Stimulated activated CD4-positive, alpha-beta T cell treated with anti-CD3 and anti-CD28 coated beads, Interleukin-1b, Interleukin-23, amount 100 ng/mL, for 1 hour (primary cell): Measurements from ENCODE around the gene MACROH2A1.

ENCODE experiments used
- DNase-seq, 2 donors: peaks; one replicate each; pipeline ENCODE4 v3.0.0-alpha.2; 2020; ENCODE audit warnings: low read depth in 2 of 2

Gene MACROH2A1

GRCh38 chr5:135330798-135331096 lies 68.3 kb downstream of the MACROH2A1 start:
- no peak for DNase-seq

GRCh38 chr5:135329913-135330797 lies 68.9 kb downstream of the MACROH2A1 start:
- no peak for DNase-seq

DNA sequence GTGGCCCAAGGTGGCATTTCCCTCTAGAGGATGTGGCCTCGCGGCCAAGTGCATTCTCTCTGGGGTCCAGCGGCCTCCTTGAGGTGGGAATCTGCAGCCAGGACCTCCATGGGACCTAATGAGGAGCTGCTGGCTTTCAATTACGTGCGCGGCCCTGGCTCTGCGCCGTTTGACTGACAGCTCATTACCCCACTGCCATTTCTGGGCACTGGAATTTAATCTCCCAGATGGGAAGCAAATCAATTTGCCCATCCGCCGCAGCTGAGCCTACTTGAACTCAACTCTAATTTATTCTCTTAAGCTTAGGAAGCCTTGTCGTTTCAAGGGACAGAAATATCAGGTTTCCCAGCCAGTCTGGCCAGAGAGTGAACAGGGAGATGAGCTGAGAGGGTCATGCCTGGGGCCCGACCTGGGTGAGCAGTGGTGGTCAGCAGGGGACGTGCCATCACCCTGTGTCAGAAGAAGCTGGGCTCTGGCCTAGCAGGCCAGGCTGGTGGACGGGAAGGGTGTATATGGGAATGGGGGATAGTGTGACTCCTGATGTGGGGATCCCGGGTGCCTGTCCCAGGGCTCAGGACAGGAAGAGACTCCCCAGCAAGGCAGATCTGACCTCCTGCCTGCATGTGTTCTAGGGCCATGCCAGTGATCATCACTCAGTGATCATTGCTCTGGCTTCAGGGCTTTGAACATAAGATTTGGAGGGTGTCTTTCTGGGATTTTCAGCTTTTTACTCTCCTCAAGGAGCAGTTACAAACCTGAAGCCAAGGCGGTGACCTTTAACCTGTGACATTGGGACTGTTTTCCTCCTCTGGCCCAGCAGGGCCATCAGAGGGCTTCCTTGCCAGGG lies 69.7 kb downstream of the MACROH2A1 start:
- DNase-seq: no peak

DNA sequence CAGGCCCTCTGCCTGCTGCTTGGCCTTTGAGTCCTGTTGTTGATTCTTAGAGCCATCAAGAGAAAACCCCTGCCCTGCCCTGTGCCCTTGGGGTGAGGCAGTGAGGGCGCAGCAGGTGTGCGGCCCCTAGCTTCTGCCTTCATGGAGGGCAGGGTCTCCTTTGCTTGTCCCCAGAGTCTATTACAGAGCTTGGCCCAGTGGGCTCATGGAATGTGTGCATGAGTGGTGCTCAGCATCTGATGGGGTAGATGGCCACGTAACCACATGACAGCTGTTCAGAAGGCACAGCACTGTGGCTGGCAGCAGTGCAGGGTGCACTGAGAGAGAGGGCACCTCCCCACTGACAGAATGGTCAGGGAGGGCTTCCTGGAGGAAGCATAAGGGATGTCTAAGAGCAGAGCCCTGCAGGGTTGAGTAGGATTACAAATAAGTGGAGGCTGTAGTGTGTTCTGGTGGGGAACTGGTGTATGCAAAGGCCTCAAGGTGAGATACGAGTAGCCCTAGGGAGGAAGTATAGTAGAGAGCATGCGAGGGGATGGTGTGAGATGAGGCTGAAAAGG lies 70.8 kb downstream of the MACROH2A1 start:
- DNase-seq: no peak

- no peak for DNase-seq
Observed at GRCh38 chr5:135327429-135328127, 71.5 kb downstream of the MACROH2A1 start.

GRCh38 chr5:135326296-135327254 lies 72.5 kb downstream of the MACROH2A1 start:
- no peak for DNase-seq

- no peak for DNase-seq
Observed at GRCh38 chr5:135324897-135325650, 74.0 kb downstream of the MACROH2A1 start.

DNA sequence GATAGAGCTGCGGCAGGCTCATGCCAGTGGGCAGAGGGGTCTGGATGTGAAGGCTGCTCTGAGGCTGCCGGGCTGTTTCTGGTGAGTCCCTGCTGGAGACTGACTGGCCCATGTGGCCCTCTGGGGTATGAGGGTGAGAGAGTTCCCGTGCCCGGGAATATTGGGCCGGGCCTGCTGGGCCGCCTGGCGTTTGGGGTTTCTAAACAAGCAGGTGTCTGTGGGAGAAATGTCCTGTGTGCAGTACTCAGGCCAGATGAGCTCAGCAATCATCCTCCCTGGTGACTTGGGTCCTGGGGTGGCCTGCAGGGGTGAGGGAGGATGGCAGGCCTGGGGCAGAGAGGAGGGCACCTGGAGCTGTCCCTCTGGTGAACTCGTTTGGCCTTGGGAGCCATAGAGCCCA lies 74.9 kb downstream of the MACROH2A1 start:
- DNase-seq: no peak

- DNase-seq: no peak
Observed at GRCh38 chr5:135323701-135324132, 75.3 kb downstream of the MACROH2A1 start.

GRCh38 chr5:135323227-135323626 lies 75.8 kb downstream of the MACROH2A1 start:
- DNase-seq: no peak

- DNase-seq: no peak
Observed at GRCh38 chr5:135322744-135323143, 76.3 kb downstream of the MACROH2A1 start.

- DNase-seq: no peak
Observed at GRCh38 chr5:135322271-135322670, 76.8 kb downstream of the MACROH2A1 start.

DNA sequence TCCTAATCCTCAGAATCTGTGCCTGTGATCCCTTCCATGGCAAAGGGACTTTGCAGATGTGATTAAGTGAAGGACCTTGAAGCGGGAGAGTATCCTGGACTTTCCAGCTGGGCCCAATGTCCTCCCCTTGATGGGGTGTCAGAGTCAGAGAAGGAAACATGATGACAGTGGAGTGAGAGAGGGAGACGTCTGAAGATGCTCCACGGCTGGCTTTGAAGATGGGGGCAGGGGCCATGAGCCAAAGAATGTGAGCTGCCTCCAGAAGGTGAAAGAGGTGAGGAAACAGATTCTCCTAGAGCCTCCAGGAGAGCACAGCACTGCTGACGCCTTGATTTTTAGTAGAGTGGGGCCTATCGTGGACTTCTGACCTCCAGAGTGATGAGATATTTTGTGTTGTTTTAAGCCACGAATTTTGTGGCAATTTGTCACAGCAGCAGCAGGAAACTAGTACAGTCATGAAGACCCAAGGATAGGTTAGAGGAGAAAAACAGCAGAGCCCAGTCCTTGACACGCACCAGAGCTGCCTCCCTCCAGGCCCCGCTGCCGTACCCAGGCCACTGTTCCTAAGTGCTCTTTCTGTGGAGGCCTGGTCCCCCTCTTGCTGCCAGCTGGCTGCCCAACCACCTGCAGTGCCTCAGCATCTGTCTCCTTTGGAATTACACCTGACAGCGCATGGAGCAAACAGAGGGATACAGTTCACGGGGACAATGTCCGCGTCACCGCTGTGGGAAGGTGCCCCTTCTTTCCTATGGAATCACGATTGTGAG lies 78.1 kb downstream of the MACROH2A1 start:
- DNase-seq: no peak

DNA sequence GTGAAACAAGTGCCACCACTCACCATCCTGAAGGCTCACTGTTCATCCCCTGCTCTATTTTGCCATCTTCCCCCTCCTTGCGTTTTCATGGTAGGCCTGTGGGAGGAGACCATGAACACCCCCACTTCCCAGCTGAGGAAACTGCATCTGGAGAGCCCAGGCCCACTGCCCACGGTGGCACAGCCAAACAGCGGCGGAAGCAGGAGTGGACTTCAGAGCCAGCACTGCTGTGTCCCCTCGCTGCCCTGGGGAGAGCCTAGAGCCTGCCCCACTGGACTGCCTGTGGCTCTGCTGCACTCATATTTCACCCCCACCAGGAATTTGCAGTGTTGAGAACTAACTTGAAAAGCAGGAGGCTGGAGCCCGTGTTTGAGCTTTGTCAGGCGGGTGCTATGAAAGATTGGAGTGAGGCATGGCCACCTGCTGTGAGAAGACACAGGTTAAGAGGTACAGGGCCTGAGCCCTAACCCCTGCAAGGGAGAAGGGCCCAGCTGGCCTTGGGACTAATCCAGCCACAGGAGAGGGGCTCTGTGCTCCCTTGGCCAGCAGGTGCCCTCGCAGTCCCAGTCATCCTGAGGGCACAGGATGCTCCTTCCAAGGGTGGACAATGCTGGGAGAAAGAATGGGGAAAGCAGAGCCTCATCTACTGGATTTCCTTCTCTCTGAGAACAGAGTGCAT lies 79.0 kb downstream of the MACROH2A1 start:
- DNase-seq: no peak

- no peak for DNase-seq
Observed at GRCh38 chr5:135319458-135319857, 79.6 kb downstream of the MACROH2A1 start.

DNA sequence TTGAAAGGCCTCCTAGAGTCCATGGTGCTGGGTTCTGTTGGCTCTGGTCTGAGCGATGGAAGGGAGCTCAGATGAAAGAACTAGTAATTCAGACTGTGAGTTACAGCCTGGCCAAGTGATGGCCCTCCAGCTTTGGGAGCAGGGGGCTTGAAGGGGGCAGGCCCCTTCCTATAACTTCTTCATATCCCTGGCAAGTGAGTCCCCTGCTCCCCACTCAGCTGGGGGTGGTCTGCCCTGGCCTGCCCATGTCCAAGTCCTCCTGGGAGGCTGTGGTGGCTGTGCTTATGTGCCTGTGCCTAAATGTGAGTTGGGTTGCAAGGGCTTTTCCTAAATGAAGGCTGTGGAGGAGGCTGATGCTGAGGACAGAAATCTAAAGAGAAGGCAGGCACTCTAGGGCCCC lies 80.1 kb downstream of the MACROH2A1 start:
- no peak for DNase-seq

DNA sequence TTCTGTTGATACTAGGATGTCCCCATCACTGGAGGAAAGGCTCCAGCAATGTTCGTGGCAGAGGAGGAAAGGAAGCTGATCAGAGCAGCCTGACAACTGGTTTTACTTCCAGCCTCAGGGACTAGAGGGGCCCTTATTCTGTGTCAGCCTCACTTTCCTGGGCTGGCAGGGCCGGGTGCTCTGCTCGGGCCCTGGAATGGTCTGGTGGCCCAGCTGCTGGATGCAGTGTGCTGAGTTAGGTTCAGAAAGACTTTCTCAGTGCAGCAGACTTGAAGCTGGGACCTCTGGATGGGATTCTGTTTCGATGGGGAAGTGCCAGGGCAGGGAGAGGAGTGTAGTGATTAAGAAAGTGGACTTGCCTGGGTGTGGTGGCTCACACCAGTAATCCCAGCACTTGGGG lies 81.0 kb downstream of the MACROH2A1 start:
- DNase-seq: no peak

DNA sequence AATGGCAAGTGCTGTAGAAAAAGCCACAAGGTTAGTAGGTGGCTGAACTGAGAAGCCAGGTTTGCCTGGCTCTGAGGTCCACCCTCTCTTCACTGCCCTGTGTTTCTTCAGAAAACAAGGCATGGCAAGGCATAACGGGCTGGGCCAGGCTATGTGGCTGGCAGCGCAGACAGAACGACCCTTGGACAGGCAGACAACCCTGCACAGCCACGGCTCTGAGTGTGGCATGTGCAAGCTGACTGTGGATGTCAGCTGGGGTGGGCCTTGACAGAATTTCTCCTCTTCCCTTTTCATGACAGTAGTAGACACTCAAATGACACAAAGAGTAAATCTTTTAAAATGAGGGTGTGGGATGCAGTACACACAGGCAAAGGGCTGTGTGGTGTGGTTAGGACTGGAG lies 81.7 kb downstream of the MACROH2A1 start:
- DNase-seq: no peak

- no peak for DNase-seq
Observed at GRCh38 chr5:135315386-135315785, 83.6 kb downstream of the MACROH2A1 start.
